Renal pelvis (tissue), 4 donors: ENCODE results near the gene FAM174B. TPM values are rescaled to one million over a fixed set of nuclear protein-coding genes. Genes with fewer than 3 reads are reported as not detected.
"Not testable (repeated sequence)": the region's sequence is repeated elsewhere in the genome, so short reads cannot be mapped to it uniquely, and the experiment has no call there.

ENCODE experiments used
- DNase-seq: peaks from one replicate; pipeline ENCODE4 v3.0.0-alpha.2; 2013
- polyA plus RNA-seq, 3 donors: library from polyadenylated mRNA; unstranded; fragments of 120-200 nt; gene quantifications; one replicate each; pipeline ENCODE4 v1.2.1, GENCODE V29; 2013; ENCODE audit not compliant: insufficient read length in 3 of 3

Gene FAM174B
- polyA plus RNA-seq, 3 donors: 31.0 to 35.0 (median 33.3) TPM

- DNase-seq: no peak
Measured at GRCh38 chr15:92621972-92622533, 33.5 kb downstream of the FAM174B start.

DNA sequence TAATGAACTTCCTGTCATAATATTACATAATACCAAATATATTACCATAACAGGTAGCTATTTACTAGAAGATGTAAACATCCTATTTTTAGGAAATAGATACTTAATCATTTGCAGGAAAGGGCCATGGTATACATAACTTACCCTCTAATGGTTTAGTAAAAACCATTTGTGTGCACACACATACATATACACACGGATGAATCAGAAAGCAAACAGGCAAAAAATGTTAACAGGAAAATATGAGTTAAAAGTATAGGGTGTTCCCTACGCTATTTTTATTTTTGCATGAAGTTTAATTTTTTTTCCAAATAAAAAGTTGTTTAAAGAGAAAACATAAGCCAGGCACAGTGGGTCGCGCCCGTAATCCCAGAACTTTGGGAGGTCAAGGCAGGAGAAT is 34.6 kb downstream of the FAM174B start:
- DNase-seq: no peak

DNA sequence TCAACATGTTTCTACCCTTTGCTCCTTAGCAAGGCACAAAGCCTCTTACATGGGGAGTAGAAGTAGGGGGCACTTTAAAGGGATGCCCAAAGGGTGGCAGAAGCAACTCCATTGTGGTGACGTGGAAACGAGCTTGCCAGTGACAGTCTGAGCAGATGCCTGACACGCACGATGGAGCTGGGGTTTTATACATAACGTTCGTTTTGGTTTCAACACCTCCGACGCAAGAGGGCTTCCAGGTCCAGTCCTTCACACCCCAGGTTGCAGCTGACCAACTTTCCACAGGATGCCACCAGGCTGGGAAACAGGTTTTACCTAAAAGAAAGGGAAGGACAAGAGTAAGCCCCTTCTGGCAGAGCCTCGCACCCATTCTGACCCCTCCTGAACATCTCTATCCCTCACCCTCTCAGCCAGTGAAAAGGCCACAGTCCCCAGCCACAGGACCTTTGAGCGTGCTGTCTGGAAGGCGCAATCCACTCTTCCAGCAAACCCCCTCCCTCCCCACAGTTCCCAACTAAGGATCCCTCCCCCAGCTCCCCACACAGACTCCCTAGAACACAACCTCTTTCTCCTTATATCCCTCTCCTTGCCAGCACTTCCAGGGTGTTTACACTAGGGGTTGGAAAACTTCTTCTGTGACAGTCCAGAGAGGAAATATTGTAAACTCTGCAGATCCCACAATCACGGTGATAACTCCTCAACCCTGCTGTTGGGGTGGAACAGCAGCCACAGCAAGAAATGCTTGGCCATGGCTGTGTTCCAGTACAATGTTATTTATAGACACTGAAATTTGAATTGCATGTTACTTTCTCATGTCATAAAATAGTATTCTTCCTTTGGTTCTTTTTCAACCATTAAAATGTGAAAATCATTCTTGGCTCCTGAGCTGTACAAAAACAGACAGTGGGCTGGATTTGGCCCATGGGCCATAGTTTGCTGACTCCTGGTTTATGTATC is 36.2 kb downstream of the FAM174B start:
- DNase-seq: no peak

- no peak for DNase-seq
Measured at GRCh38 chr15:92617549-92618520, 37.7 kb downstream of the FAM174B start.

- no peak for DNase-seq
Measured at GRCh38 chr15:92616621-92617548, 38.7 kb downstream of the FAM174B start.

DNA sequence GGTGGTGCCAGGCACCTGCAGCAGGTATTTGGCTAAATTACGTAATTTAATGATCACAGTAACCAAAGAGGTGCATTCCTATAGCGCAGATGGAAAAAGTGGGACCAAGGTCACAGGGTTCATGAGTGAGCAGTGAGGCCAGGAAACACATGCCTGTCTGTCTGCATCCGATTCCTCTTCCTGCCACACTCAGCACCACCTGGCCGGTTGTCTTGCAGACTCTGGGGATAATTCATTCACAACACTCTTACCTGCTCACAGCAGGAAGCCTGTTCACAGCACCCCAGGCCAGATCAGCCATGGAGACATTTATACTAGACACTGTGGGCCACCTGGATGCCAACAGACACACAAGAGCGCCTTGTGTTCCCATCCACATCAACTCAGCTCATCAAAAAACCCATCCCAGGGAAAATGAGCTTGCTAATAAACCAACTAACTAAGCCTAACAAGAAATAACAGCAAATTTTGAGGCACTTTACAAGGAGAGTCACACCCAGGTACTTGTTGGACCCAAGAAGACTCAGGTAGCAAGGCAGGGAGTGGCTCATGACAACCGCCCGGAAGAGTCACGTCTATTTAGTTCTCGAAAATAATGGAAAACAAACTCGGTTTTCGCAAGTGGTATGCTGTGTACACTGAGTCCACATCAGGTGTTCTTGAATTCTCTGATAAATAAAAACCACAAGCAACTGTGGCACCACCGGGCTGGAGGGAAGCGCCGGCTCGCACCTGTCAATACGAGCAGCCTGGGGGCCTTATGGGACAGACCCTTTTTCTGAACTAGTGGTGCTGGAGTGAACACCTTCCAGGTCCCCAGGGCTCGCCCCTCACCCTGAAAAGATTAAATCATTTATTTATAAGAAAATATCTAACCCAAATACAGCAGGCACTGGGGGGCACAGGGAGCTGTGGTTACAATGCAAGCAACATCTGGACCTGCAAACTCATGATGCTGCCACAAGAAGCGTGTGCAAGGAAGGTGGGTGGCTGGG is 40.5 kb downstream of the FAM174B start:
- no peak for DNase-seq

DNA sequence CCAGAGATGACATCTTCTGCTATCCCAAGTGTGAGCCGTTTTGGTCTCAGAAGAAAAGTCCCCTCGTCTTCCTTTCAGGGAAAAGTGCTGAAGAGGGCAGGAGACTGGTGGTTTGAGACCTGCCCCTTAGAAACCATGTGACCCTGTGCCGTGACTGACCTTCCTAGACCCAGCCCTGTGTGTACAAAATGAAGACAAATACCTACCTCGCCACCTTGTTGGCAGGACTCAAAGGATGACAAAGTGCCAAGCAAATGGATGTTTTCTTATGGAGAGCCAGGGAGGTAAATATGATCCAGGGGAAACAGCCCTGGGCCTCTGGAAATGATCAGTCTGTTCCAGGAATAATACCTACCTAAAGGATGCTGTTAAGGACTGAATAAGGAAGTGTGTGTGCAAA is 41.3 kb downstream of the FAM174B start:
- DNase-seq: no peak

DNA sequence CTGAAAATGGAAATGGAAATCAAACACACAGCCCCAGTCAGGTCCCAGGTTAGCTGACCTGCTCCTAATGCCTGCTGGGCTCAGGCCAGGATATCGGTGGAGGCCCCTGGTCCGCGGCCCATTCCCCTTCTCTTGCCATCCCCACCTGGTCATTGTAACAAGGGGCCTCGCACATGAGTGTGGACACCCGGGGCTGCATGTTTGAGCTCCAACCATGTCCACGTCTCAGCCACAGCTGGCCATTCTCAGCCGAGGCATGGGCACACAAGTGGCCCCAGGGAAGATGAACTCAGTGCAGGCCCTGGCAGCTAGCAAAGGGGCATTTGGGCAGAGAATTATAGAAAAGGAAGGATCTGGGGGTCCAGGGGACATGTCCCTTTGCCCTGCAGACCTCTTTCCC is 41.7 kb downstream of the FAM174B start:
- no peak for DNase-seq

GRCh38 chr15:92612891-92613290 is 42.7 kb downstream of the FAM174B start:
- DNase-seq: no peak

DNA sequence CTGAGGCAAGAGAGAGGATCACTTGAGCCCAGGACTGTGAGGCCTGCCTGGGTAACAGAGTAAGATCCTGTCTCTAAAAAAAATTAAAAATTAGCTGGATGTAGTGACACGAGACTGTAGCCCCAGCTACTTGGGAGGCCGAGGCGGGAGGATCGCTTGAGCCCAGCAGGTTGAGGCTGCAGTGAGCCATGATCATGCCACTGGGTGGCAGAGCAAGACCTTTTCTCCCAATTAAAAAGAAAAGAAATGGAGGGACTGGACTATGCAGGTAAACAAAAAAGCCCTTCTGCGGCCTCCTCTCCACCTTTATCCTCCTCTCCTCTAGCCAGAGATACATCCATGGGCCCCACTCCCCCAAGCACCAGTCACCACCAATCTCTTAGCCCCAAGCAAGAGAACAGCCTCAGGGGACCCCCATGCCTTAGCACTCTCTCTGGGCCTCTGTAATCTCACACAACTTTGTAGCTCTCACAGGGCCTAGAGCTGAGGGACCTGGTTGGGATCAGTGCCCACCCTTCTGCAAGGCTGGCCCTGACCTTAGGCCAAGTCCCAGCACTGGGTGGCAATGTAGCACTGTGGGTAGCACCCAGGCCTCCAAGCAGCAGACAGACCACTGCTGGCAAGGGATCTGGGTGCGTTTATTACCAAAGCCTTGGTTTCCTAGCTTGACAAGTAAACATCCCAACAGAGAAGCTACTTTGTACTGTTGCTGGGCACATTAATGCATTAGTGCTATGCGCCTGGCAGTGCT is 43.4 kb downstream of the FAM174B start:
- DNase-seq: no peak

GRCh38 chr15:92611150-92611549 is 44.4 kb downstream of the FAM174B start:
- no peak for DNase-seq

DNA sequence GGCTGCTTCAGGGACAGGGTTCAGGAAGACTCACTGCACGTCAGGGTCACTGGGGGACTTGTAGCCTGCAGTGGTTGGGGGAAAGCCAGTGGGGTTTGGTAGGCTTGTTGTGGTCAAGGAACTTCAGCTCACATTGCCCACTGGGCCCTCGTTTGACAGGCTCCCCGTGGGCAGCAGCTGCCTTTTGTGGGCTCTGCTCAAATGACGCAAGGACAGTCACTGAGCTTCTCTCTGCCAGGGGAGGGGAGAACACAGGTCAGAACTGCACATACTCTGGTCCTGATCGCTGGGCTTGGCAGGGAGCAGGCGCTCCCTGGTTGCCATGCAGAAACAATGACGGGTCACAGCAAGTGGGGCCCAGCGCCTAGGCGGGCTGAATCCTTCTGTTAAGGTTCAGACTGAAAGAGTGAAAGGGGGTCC is 45.5 kb downstream of the FAM174B start:
- DNase-seq: no peak

DNA sequence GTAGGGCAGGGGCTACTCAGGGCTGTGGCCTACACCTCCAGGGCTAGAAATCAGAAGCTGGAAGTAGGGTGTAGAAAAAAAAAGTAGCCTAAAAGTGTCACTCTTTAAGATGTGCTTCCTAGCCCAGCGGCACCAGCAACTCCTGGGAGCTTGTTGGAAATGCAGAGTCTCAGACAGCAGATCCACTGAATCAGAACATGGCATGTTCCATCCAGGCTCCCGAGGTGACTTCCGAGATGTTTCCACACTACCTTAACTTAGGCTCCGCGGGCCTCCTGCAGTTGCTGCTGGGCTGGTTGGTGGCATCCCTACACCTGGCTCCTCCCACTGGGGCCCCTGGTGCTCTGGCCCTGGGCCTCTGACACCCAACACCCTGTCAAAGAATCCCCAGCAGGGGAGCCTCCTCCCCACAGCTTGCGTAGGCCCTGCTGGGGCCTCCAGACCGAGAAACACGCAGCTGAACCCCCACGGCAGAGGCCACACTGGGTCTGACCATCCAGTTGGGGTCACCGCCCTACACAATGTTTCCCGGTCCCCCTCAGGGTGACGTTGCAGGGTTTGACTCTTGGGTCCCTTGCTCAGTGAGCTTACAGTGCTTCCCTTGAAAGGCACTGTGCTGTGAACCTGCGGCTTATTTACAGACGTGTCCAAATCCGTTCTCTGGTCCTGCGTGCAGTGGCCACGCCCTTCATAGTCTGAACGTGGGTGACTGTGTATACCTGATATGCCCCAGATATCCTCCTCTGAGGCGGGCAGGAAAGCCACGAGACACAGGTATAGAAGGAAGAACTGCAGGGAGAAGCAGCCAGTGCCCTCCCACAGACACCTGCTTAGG is 46.5 kb downstream of the FAM174B start:
- DNase-seq: no peak

DNA sequence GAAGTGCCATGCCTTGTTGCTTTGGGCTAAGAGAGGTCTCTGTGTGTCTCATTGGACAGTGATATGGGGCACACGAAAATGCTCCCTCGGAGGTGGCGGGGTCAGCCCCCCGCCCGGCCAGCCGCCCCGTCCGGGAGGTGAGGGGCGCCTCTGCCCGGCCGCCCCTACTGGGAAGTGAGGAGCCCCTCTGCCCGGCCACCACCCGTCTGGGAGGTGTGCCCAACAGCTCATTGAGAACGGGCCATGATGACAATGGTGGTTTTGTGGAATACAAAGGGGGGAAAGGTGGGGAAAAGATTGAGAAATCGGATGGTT is 48.8 kb downstream of the FAM174B start:
- not testable (repeated sequence) for DNase-seq

- DNase-seq: no peak
Measured at GRCh38 chr15:92606126-92606835, 49.3 kb downstream of the FAM174B start.

DNA sequence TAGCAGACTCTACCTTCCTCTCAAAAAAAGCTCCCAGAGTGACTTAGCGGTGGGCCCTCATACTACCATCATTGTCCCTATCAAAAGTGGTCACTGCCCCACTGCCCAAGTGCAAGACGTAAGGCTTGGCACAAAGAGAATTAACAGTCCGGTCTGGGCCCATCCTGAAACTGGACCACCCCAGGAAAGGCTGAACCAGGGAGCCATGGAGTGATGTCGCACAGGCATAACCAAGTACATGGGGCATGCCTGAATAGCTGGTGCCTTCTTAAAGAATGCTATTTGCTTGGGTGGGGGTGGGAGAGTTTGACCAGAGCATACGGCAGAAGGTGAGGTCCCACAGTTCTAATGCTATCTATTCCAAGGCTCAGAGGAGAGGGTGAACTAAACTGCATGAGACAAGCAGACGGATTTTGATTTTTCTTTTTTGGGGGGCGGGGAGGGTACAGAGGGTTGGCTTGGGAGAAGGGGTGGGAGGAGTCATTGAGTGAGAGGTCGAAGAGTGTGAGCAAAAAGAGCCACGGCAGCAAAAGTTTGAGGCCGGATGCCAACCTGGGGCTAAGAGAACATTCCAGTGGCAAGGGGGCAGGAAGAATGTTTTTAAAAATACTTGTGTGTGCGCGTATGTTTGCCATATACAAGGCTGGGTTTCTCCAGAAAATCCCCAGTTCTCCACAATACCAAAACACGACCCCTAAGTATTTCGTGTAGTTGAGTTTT is 50.2 kb downstream of the FAM174B start:
- no peak for DNase-seq
